ENCODE results near the gene PWWP2B.

The PWWP2B gene

DNA sequence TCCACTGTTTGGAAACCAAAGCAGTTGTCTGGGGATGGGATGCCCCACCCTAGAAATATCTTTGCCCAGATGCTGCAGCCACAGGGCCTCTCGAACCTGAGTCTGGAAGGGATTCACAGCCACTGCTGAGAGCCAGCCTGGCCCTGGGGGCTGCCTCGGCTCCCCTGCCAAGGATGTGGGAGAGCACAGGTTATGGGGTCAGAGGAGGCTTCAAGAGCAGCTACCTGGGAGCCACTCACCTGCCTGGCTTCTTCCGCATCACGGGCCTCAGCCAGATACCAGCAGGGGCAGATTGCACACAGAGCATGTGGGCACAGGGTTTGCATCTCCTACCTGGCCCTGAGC is 5.4 kb upstream of the PWWP2B start:
- no peak overlapping the region for H3K4me3 ChIP-seq (ENCODE audit: low read length)
- H3K27ac ChIP-seq (ENCODE audit: low read depth, low read length), result no peak overlapping the region
- no peak overlapping the region for H3K4me2 ChIP-seq (ENCODE audit: low read length)
- H3K4me1 ChIP-seq (ENCODE audit: control insufficient read depth, low read length), result peaks cover 37% of the 10 kb centered on the region
- TF ChIP-seq CTCF (IDR thresholded peaks at IDR 0.05; ENCODE audit: low read depth, low read length, poor library complexity, severe bottlenecking) (no peak), EZH2phosphoT487 (IDR thresholded peaks at IDR 0.05; ENCODE audit: borderline replicate concordance, low read length) (no peak)
- no peaks in the 10 kb centered on the region for H3K36me3 ChIP-seq (ENCODE audit: control insufficient read depth, low read length)
- H4K20me1 ChIP-seq (ENCODE audit: control insufficient read depth, insufficient read depth, low read depth, low read length), result no peaks in the 10 kb centered on the region
- H3K9me3 ChIP-seq (ENCODE audit: control insufficient read depth, insufficient read depth, low read length), result no peaks in the 10 kb centered on the region; the same call in 1 of the 2 replicates
- H3K9me2 ChIP-seq (replicated peaks; ENCODE audit: control insufficient read depth, low read length), result no peaks in the 10 kb centered on the region
- 0 out of 2 replicates have a peak, but pooled peaks cover 3% of the 10 kb centered on the region for H3K27me3 ChIP-seq (ENCODE audit: control insufficient read depth, low read length)
- H3K79me2 ChIP-seq (ENCODE audit: control insufficient read depth, low read length), result no peaks in the 10 kb centered on the region
- H3F3A ChIP-seq (ENCODE audit: control insufficient read depth, insufficient read depth), result no peaks in the 10 kb centered on the region

GRCh38 chr10:132392184-132392800 is 4.7 kb upstream of the PWWP2B start:
- H3K9me2 ChIP-seq (replicated peaks; ENCODE audit: control insufficient read depth, low read length), result no peaks in the 10 kb centered on the region
- no peaks in the 10 kb centered on the region; the same call in 1 of the 2 replicates for H3K9me3 ChIP-seq (ENCODE audit: control insufficient read depth, insufficient read depth, low read length)
- 0 out of 2 replicates have a peak, but pooled peaks cover 3% of the 10 kb centered on the region for H3K27me3 ChIP-seq (ENCODE audit: control insufficient read depth, low read length)
- no peaks in the 10 kb centered on the region for H3K79me2 ChIP-seq (ENCODE audit: control insufficient read depth, low read length)
- no peaks in the 10 kb centered on the region for H3K36me3 ChIP-seq (ENCODE audit: control insufficient read depth, low read length)
- H3K4me2 ChIP-seq (ENCODE audit: low read length), result no peak overlapping the region
- H3K4me3 ChIP-seq (ENCODE audit: low read length), result no peak overlapping the region
- H3K27ac ChIP-seq (ENCODE audit: low read depth, low read length), result no peak overlapping the region
- H3K4me1 ChIP-seq (ENCODE audit: control insufficient read depth, low read length), result peaks cover 30% of the 10 kb centered on the region
- no peaks in the 10 kb centered on the region for H3F3A ChIP-seq (ENCODE audit: control insufficient read depth, insufficient read depth)
- no peaks in the 10 kb centered on the region for H4K20me1 ChIP-seq (ENCODE audit: control insufficient read depth, insufficient read depth, low read depth, low read length)
- TF ChIP-seq CTCF (IDR thresholded peaks at IDR 0.05; ENCODE audit: low read depth, low read length, poor library complexity, severe bottlenecking), result no peak
- TF ChIP-seq EZH2phosphoT487 (IDR thresholded peaks at IDR 0.05; ENCODE audit: borderline replicate concordance, low read length), result no peak

DNA sequence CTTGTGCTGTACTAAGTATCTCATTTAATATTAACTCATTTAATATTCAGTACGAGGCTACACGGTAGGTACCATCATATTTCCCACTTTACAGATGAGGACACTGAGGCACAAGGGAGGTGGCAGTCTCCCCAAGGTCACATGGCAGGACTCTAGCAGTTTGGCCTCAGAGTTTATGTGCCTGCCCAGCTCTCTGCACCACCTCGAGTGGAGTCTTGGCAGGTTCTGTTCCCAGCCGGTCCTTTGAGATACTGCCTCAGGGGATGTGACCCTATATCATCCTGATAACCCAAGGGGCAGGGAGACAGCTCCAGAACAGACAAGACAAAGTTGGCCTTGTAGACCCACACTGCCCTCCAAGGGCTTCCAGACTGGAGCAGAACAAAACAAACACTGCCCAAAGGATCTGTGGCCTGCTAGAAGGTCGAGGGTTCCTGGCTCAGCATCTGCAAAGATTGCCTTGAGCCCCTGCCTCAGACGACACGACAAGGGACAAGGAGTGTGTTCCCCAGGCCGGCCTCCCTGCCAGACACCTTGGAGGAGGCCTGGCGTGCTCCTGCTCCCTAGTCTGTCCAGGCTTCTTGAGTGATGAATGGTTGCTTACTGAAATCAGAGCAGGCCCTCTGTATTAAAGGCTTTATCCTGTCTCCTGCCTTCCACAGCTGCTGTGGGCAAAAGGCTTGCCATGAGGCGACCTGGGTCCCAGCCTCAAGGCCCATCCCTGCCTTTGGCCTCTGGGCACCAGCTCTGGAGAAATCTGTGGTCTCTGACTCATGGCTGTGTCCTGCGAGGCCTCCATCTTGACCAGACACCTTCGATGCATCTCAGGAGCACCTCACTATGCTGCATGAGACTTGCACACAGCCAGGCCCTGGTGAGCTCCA is 3.9 kb upstream of the PWWP2B start:
- Histone ChIP-seq H4K20me1 (ENCODE audit: control insufficient read depth, insufficient read depth, low read depth, low read length) (no peaks in the 10 kb centered on the region), H3K4me3 (ENCODE audit: low read length) (no peak overlapping the region), H3K36me3 (ENCODE audit: control insufficient read depth, low read length) (no peaks in the 10 kb centered on the region), H3K9me3 (ENCODE audit: control insufficient read depth, insufficient read depth, low read length) (no peaks in the 10 kb centered on the region; the same call in 1 of the 2 replicates), H3K4me1 (ENCODE audit: control insufficient read depth, low read length) (peaks cover 30% of the 10 kb centered on the region), H3K79me2 (ENCODE audit: control insufficient read depth, low read length) (peaks cover 3% of the 10 kb centered on the region; the same call in 1 of the 2 replicates), H3K27ac (ENCODE audit: low read depth, low read length) (no peak overlapping the region), H3K27me3 (ENCODE audit: control insufficient read depth, low read length) (peaks cover 8% of the 10 kb centered on the region), H3K9me2 (replicated peaks; ENCODE audit: control insufficient read depth, low read length) (no peaks in the 10 kb centered on the region), H3F3A (ENCODE audit: control insufficient read depth, insufficient read depth) (no peaks in the 10 kb centered on the region), H3K4me2 (ENCODE audit: low read length) (no peak overlapping the region)
- TF ChIP-seq EZH2phosphoT487 (IDR thresholded peaks at IDR 0.05; ENCODE audit: borderline replicate concordance, low read length), result no peak
- TF ChIP-seq CTCF (IDR thresholded peaks at IDR 0.05; ENCODE audit: low read depth, low read length, poor library complexity, severe bottlenecking), result no peak
